SK-N-SH (cell line): ENCODE measurements around the gene TIE1. TPM values are rescaled to one million over a fixed set of nuclear protein-coding genes. Genes with fewer than 3 reads are reported as not detected.

Source experiments
- CTCF ChIA-PET: fragments of 300-600, 350-600 bp; formaldehyde crosslinking; extraction: SDS; loops from one replicate; lab custom pipeline; 2021; lab: Yijun Ruan, JAX
- POLR2A ChIA-PET: fragments of 350-600 bp; sonication (Branson Sonifier 250); formaldehyde crosslinking; extraction: SDS; loops from one replicate; lab custom pipeline; 2020; ENCODE audit warnings: antibody characterized with exemption, inconsistent platforms; lab: Yijun Ruan, JAX
- DNase-seq: peaks from one replicate; pipeline ENCODE4 v3.0.0; 2012
- H2AFZ ChIP-seq: fragments of 200-600 bp; sonication (generic); 2 replicates; pipeline ENCODE4 v1.8.1; 2016; ENCODE audit warnings: antibody characterized with exemption, mild to moderate bottlenecking, low read depth
- H3F3A ChIP-seq: fragments of 200-600 bp; sonication (generic); replicated peaks from 2 replicates; pipeline ENCODE3; 2016; ENCODE audit warnings: antibody characterized with exemption, mild to moderate bottlenecking; ENCODE audit not compliant: insufficient read depth
- H3K27ac ChIP-seq, 2 experiments: fragments of 200-500 bp in 1 of 2; fragments of 200-600 bp in 1 of 2; sonication (Bioruptor generic) in 1 of 2; sonication (generic), shearing (Covaris generic) in 1 of 2; 2 replicates each; pipeline versions ENCODE4 v1.5.1 to v1.6.1; 2014 to 2016; ENCODE audit warnings: low read depth in 2 of 2, inconsistent platforms in 1 of 2, low read length in 1 of 2, mild to moderate bottlenecking in 1 of 2, mixed read lengths in 1 of 2
- H3K27me3 ChIP-seq: fragments of 200-600 bp; sonication (generic), shearing (Covaris generic); 2 replicates; pipeline ENCODE4 v1.6.1; 2016; ENCODE audit warnings: mixed run types; ENCODE audit not compliant: insufficient read depth
- H3K36me3 ChIP-seq, 2 experiments: fragments of 200-500 bp in 1 of 2; fragments of 200-600 bp in 1 of 2; sonication (Bioruptor generic) in 1 of 2; sonication (generic) in 1 of 2; replicated peaks in 1 of 2; 2 replicates each; pipeline versions ENCODE3 to v1.5.1; 2014 to 2016; ENCODE audit warnings: low read length in 1 of 2, mild to moderate bottlenecking in 1 of 2; ENCODE audit not compliant: insufficient read depth in 2 of 2, control insufficient read depth in 1 of 2
- H3K4me1 ChIP-seq, 2 experiments: fragments of 200-500 bp in 1 of 2; fragments of 200-600 bp in 1 of 2; sonication (Bioruptor generic) in 1 of 2; sonication (generic), shearing (Covaris generic) in 1 of 2; 2 replicates each; pipeline versions ENCODE4 v1.5.1 to v1.6.1; 2014 to 2016; ENCODE audit warnings: low read depth in 1 of 2, low read length in 1 of 2, mixed run types in 1 of 2; ENCODE audit not compliant: insufficient read depth in 2 of 2, control insufficient read depth in 1 of 2
- H3K4me2 ChIP-seq: fragments of 200-600 bp; sonication (generic), shearing (Covaris generic); 2 replicates; pipeline ENCODE4 v1.6.1; 2017; ENCODE audit warnings: mixed run types
- H3K4me3 ChIP-seq, 2 experiments: fragments of 200-500 bp in 1 of 2; fragments of 200-600 bp in 1 of 2; sonication (Bioruptor generic) in 1 of 2; sonication (generic), shearing (Covaris generic) in 1 of 2; 2 replicates each; pipeline versions ENCODE4 v1.5.1 to v1.8.1; 2014 to 2016; ENCODE audit warnings: low read depth in 2 of 2, inconsistent platforms in 1 of 2, low read length in 1 of 2, mild to moderate bottlenecking in 1 of 2, mixed read lengths in 1 of 2, moderate library complexity in 1 of 2
- H3K79me2 ChIP-seq: fragments of 200-600 bp; sonication (generic); 2 replicates; pipeline ENCODE4 v1.8.1; 2017; ENCODE audit warnings: mild to moderate bottlenecking; ENCODE audit not compliant: insufficient read depth
- H3K9ac ChIP-seq: fragments of 200-600 bp; sonication (generic); 2 replicates; pipeline ENCODE4 v1.6.1; 2017; ENCODE audit warnings: mixed run types
- H3K9me2 ChIP-seq: fragments of 200-600 bp; sonication (generic); 2 replicates; pipeline ENCODE4 v1.6.1; 2017; ENCODE audit warnings: mixed run types
- H3K9me3 ChIP-seq: fragments of 200-600 bp; sonication (generic); 2 replicates; pipeline ENCODE4 v1.6.1; 2017; ENCODE audit warnings: mixed run types, mild to moderate bottlenecking, moderate library complexity
- H4K20me1 ChIP-seq: fragments of 200-600 bp; sonication (generic); 2 replicates; pipeline ENCODE4 v1.6.1; 2017; ENCODE audit warnings: mild to moderate bottlenecking, mixed run types; ENCODE audit not compliant: insufficient read depth
- ELF1 ChIP-seq: IDR thresholded peaks from 2 replicates; pipeline ENCODE4 v1.4.0; 2012
- EZH2phosphoT487 ChIP-seq: fragments of 200-600 bp; sonication (generic); IDR thresholded peaks from 2 replicates; pipeline ENCODE4 v1.6.1; 2017; ENCODE audit warnings: low read depth, mixed run types, mild to moderate bottlenecking, antibody characterized with exemption, moderate library complexity, borderline replicate concordance
- FOXJ3 ChIP-seq: sonication (generic); formaldehyde crosslinking; IDR thresholded peaks from 2 replicates; pipeline ENCODE4 v1.5.1; 2020; ENCODE audit warnings: mild to moderate bottlenecking, missing genetic modification reagents
- GABPA ChIP-seq: IDR thresholded peaks from 2 replicates; pipeline ENCODE4 v1.4.0; 2012; ENCODE audit warnings: low read depth, mild to moderate bottlenecking
- GATA2 ChIP-seq: sonication (generic); formaldehyde crosslinking; IDR thresholded peaks from 2 replicates; pipeline ENCODE4 v1.5.0; 2020; ENCODE audit warnings: mild to moderate bottlenecking, missing genetic modification reagents
- MXI1 ChIP-seq: IDR thresholded peaks from 2 replicates; pipeline ENCODE4 v1.6.1; 2012; ENCODE audit warnings: mild to moderate bottlenecking, low read depth, low read length, improper control_type of control experiment
- RCOR1 ChIP-seq: fragments of 150-350 bp; IDR thresholded peaks from 2 replicates; pipeline ENCODE4 v1.6.1; 2017; ENCODE audit warnings: antibody characterized with exemption, low read length
- REST ChIP-seq: IDR thresholded peaks from 2 replicates; pipeline ENCODE4 v1.6.1; 2012; ENCODE audit warnings: mild to moderate bottlenecking, low read depth, low read length, moderate library complexity
- SIN3A ChIP-seq: IDR thresholded peaks from 2 replicates; pipeline ENCODE4 v1.6.1; 2012; ENCODE audit warnings: low read depth, mild to moderate bottlenecking, low read length, moderate library complexity, borderline replicate concordance
- YY1 ChIP-seq: IDR thresholded peaks from 2 replicates; pipeline ENCODE4 v1.4.0; 2012; ENCODE audit warnings: low read depth, mild to moderate bottlenecking
- WGBS: methylation state at CpG from one replicate; pipeline ENCODE4 v1.1.6; 2017; ENCODE audit warnings: low lambda C conversion rate; 5-methylcytosine and 5-hydroxymethylcytosine counted together
- polyA plus RNA-seq, 3 experiments: library from polyadenylated mRNA; depleted of rRNA; stranded (reverse); fragments of >200 nt; gene quantifications; 2 replicates each; pipeline ENCODE4 v1.2.3, GENCODE V29; 2012
- TF ChIP-seq, protein P1 (sequence below): IDR thresholded peaks from 2 replicates; pipeline ENCODE4 v1.4.0; 2012; ENCODE audit warnings: low read depth, borderline replicate concordance

TIE1 gene
- polyA plus RNA-seq, 1 of the 3 experiments (the other 2 are of a cell fraction): 1.6 TPM

GRCh38 chr1:43296207-43296606, 4.6 kb upstream of the TIE1 start:
- no peak overlapping the region for H3K4me2 ChIP-seq
- CTCF ChIA-PET: interaction anchor here (0.7 kb wide), 1 partner anchor 572 kb away, joined by 3 read pairs; no protein-coding TSS in a partner anchor
- POLR2A ChIA-PET: no interaction called here

DNA sequence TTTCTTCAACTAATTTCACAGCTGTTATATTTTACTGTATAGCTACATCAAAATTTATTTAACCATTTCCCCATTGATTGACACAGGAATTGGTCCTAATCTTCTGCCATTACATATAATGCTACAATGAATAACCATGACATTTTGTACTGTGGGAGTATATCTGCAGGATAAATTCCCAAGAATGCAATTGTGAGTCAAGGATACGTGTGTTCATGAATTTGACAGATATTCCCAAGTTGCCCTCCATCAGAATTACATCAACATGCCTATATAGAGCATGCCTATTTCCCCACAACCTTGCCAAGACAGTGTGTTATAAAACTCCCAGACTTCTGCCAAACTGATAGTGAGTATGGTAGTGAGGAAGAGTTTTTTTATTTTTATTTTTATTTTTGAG, 2.7 kb upstream of the TIE1 start:
- TF ChIP-seq GABPA: no peak
- TF ChIP-seq YY1: no peak
- no peak for TF ChIP-seq REST
- TF ChIP-seq EZH2phosphoT487: no peak
- no peak for TF ChIP-seq FOXJ3 (CRISPR knock-in tag)
- TF ChIP-seq SIN3A: no peak
- TF ChIP-seq, all 33 proteins: peak for 0
- Histone ChIP-seq H3F3A (no peaks in the 10 kb centered on the region), H3K4me2 (no peak overlapping the region), H3K27ac (no peak overlapping the region), H3K9ac (no peak overlapping the region), H3K79me2 (no peaks in the 10 kb centered on the region), H3K4me3 (no peak overlapping the region), H2AFZ (no peak overlapping the region), H3K9me2 (no peaks in the 10 kb centered on the region), H3K9me3 (no peaks in the 10 kb centered on the region), H3K27me3 (no peaks in the 10 kb centered on the region), H3K36me3 (no peaks in the 10 kb centered on the region), H4K20me1 (no peaks in the 10 kb centered on the region), H3K4me1 (0 out of 4 replicates have a peak, but pooled peaks cover 0 to 6% of the 10 kb centered on the region in 2 experiments)
- 25% methylated on average over 1 of the region's 1 CpG for WGBS
- ChIA-PET POLR2A (no interaction called here), CTCF (no interaction called here)
- no peak for DNase-seq

More at GRCh38 chr1:43296207-43296606, 4.6 kb upstream of the TIE1 start:
- Histone ChIP-seq H3K79me2 (no peaks in the 10 kb centered on the region), H3K27me3 (no peaks in the 10 kb centered on the region), H2AFZ (no peak overlapping the region), H3K4me3 (no peak overlapping the region), H3F3A (no peaks in the 10 kb centered on the region), H3K9me3 (no peaks in the 10 kb centered on the region)
- DNase-seq: no peak
- TF ChIP-seq GATA2 (CRISPR knock-in tag) (no peak), MXI1 (no peak), GABPA (no peak), RCOR1 (no peak), ELF1 (no peak)
- TF ChIP-seq, protein P1, sequence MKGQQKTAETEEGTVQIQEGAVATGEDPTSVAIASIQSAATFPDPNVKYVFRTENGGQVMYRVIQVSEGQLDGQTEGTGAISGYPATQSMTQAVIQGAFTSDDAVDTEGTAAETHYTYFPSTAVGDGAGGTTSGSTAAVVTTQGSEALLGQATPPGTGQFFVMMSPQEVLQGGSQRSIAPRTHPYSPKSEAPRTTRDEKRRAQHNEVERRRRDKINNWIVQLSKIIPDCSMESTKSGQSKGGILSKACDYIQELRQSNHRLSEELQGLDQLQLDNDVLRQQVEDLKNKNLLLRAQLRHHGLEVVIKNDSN: no peak
- TF ChIP-seq, all 33 proteins: peak for 0
- Histone ChIP-seq H3K36me3 (no peaks in the 10 kb centered on the region), H3K4me1 (0 out of 4 replicates have a peak, but pooled peaks cover 0 to 6% of the 10 kb centered on the region in 2 experiments), H3K9ac (no peak overlapping the region), H3K27ac (no peak overlapping the region), H4K20me1 (no peaks in the 10 kb centered on the region), H3K9me2 (no peaks in the 10 kb centered on the region)
- WGBS: 51% methylated on average over 1 of the region's 1 CpG
